ENCODE measurements around the gene UBLCP1.

GRCh38 chr5:159317849-159318248, 54.8 kb downstream of the UBLCP1 start:
- TF ChIP-seq CTCF (IDR thresholded peaks at IDR 0.05) (no peak), POLR2A (IDR thresholded peaks at IDR 0.05) (no peak)

Data from testis (tissue), 2 donors.